AG04449 (cell line): ENCODE results near the gene VAMP1.
"Not testable (repeated sequence)": the region's sequence is repeated elsewhere in the genome, so short reads cannot be mapped to it uniquely, and the experiment has no call there.

ENCODE experiments used
- CTCF ChIA-PET: fragments of 350-600 bp; formaldehyde crosslinking; extraction: SDS; loops from one replicate; lab custom pipeline; 2021; ENCODE audit warnings: antibody characterized with exemption; lab: Yijun Ruan, JAX
- POLR2A ChIA-PET: fragments of 400-600, 350-600 bp; formaldehyde crosslinking; extraction: SDS; loops from one replicate; lab custom pipeline; 2020; ENCODE audit warnings: antibody characterized with exemption, inconsistent platforms; lab: Yijun Ruan, JAX
- DNase-seq: peaks from one replicate; pipeline ENCODE4 v3.0.0-alpha.2; 2010; ENCODE audit warnings: low read depth, low spot score
- H3K4me3 ChIP-seq: 2 replicates; pipeline ENCODE4 v1.5.1; 2011; ENCODE audit warnings: low read depth, mild to moderate bottlenecking, control low read depth, low read length
- CTCF ChIP-seq: IDR thresholded peaks from one replicate; pipeline ENCODE4 v1.5.1; 2011; ENCODE audit warnings: mild to moderate bottlenecking, moderate library complexity, low read length, control low read depth, inconsistent platforms; ENCODE audit not compliant: insufficient read depth; ENCODE audit errors: missing control alignments

Gene VAMP1

GRCh38 chr12:6494968-6495367 is 24.5 kb upstream of the VAMP1 start:
- no peak for TF ChIP-seq CTCF
- no peak for DNase-seq
- CTCF ChIA-PET: interaction anchor here (0.8 to 1.0 kb wide), 4 partner anchors 29 to 373 kb away, joined by 3 read pairs; partner anchors contain the start of gene GAPDH
- POLR2A ChIA-PET: interaction anchor here (1.3 kb wide), 1 partner anchor 25 kb away, joined by 3 read pairs; the partner anchor contains the start of gene VAMP1
- peak overlapping the region; percentile 81 for H3K4me3 ChIP-seq

- POLR2A ChIA-PET: interaction anchor here (1.3 kb wide), 1 partner anchor 24 kb away, joined by 3 read pairs; the partner anchor contains the start of gene VAMP1
- DNase-seq: no peak
Observed at GRCh38 chr12:6494258-6494743, 23.8 kb upstream of the VAMP1 start.

DNA sequence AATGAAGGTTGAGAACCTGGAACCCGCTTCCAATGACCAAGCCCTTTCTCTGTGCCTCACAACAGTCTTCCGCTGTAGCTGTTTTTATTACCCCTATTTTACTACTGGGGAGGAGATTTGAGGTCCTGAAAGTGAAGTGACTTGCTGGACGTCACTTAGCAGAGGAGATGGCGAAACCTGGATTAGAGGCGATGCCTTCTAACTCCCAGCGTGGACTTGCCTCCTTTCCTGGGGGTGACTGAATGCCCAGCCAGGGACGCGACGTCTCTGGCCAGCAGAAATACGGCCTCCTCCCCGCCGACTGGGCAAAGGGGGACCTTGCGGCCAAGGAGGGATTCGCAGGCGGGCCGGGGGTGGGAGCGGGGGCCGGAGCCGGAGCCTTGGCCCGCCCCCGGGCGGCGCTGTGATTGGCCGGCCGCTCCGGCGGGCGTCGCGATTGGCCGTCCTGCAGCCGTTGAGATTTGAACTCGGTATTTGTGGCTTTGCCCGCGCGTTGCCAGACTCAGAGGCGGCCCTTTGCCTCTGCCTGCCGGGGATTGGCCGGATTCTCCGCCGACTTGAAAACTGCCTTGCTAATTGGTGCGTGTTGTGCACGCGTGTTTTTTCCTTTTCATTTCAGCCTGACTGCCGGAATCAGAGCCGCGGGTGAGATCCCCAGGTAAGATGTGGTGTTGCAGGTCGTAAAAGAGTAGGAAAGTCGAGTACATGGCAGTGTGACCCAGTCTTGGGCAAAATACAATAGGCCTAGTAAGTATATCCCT is 23.2 kb upstream of the VAMP1 start, which contains the start of gene NCAPD2:
TSS of gene NCAPD2 (plus strand) at position 606 of the 761 bp plus-strand sequence. CDS start 997 bp downstream, outside the sequence.
- POLR2A ChIA-PET: interaction anchor here (0.6 to 1.8 kb wide), 8 partner anchors 15 to 65 kb away, joined by 3 to 25 read pairs (median 4); partner anchors contain the start of genes GAPDH and VAMP1
- CTCF ChIA-PET: interaction anchor here (0.7 to 2.9 kb wide), 8 partner anchors 8 to 69 kb away, joined by 3 to 14 read pairs (median 4); no protein-coding TSS in a partner anchor
- peak within 1 kb of the TSS; percentile 97 for H3K4me3 ChIP-seq
- DNase-seq: peak; percentile 55
- TF ChIP-seq CTCF: peak; percentile 24

More at GRCh38 chr12:6494258-6494743, 23.8 kb upstream of the VAMP1 start:
- no peak for TF ChIP-seq CTCF
- H3K4me3 ChIP-seq: peak overlapping the region; percentile 81
- CTCF ChIA-PET: interaction anchor here (0.8 to 1.0 kb wide), 4 partner anchors 29 to 374 kb away, joined by 3 read pairs; partner anchors contain the start of gene GAPDH

- ChIA-PET POLR2A (interaction anchor here (0.6 to 1.8 kb wide), 8 partner anchors 14 to 65 kb away, joined by 3 to 25 read pairs (median 4); partner anchors contain the start of genes GAPDH and VAMP1), CTCF (interaction anchor here (0.7 to 2.9 kb wide), 10 partner anchors 8 to 68 kb away, joined by 3 to 14 read pairs (median 3); no protein-coding TSS in a partner anchor)
- no peak for TF ChIP-seq CTCF
- H3K4me3 ChIP-seq: peak within 1 kb of the TSS; percentile 97
- peak; percentile 51 for DNase-seq
Observed at GRCh38 chr12:6492838-6493496, 22.5 kb upstream of the VAMP1 start, which contains the start of gene MRPL51. Gene MRPL51 (minus strand): TSS chr12:6493262. CDS start chr12:6493136, 126 bp downstream.

GRCh38 chr12:6490673-6491072 is 20.2 kb upstream of the VAMP1 start:
- DNase-seq, POLR2A ChIA-PET, H3K4me3 ChIP-seq: not testable (repeated sequence)
- CTCF ChIA-PET: interaction anchor here (2.9 kb wide), 1 partner anchor 25 kb away, joined by 14 read pairs; no protein-coding TSS in a partner anchor

- no peak overlapping the region for H3K4me3 ChIP-seq
- CTCF ChIA-PET: no interaction called here
- no peak for TF ChIP-seq CTCF
- POLR2A ChIA-PET: no interaction called here
- no peak for DNase-seq
Observed at GRCh38 chr12:6489449-6489848, 19.0 kb upstream of the VAMP1 start.
